HPDE6-E6E7 (cell line): ENCODE measurements around the gene AHCYL2.
A peak's percentile ranks its signal among the peaks of the same experiment; 100 is the strongest.
"Not testable (repeated sequence)": the region's sequence is repeated elsewhere in the genome, so short reads cannot be mapped to it uniquely, and the experiment has no call there.

Source experiments
- DNase-seq: peaks from one replicate; pipeline ENCODE4 v3.0.0; 2011; ENCODE audit warnings: missing footprints; ENCODE audit errors: extremely low spot score

The AHCYL2 gene

DNA sequence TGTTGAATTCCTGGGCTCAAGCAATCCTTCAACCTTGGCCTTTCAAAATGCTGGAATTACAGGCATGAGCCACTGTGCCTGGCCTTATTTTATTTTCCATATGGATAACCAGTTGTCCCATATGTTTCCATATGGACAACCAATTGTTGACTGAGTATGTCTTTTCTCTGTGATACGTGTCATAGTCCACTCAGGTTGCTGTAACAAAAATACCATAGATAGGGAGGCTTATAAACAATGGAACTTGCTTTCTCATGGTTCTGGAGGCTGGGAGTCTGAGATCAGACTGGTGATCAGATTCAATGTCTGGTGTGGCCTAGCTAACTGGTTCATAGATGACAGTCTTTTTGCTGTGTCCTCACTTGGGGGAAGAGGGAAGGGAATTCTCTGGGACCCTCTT, 19.4 kb downstream of the AHCYL2 start:
- DNase-seq: no peak

DNA sequence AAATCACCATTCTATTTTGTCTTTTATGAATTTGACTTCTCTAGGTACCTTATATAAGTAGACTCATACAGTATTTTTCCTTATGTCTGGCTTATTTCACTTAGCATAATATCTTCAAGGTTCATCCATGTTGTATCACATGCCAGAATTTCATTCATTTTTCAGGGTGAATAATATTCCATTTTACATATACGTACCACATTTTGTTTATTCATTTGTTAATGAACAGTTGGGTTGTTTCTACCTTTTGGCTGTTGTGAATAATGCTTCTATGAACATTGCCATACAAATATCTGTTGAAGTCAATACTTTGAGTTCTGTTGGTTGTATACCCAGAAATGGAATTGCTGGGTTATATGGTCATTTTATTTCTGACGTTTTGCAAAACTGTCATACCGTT, 20.7 kb downstream of the AHCYL2 start:
- no peak for DNase-seq

DNA sequence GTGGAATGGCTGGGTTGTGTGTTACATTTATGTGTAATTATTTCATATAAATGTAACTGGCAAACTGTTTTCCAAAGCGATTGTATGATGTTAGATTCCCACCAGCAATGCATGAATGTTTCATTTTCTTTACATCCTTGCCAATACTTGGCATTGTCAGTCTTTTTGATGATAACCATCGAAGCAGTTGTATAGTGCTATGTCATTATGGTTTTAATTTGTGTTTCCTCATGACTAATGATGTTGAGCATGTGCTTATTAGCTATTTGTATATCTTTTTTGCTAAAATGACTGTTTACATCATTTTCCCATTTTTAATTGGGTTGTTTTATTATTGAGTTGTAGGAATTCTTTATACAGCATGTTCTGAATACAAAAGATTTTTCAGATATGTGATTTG, 22.3 kb downstream of the AHCYL2 start:
- DNase-seq: no peak

DNA sequence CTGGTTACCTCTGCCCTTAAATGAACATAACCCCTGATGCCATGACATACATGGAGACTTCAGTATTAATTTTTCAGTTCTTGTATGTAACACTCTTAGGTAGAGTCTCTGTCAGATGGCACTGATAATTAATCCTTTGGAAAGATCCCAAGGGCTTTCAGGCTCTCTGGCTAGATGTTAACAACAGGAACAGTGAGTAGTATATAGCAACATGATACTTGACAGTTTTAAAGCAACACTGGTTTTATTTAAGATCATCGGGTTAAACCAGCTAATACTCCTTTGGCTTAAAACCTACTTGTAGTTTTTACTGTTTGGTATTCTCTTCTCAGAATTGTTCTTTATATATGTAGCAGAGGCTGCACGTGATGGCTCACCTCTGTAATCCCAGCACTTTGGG, 27.3 kb downstream of the AHCYL2 start:
- DNase-seq: no peak

DNA sequence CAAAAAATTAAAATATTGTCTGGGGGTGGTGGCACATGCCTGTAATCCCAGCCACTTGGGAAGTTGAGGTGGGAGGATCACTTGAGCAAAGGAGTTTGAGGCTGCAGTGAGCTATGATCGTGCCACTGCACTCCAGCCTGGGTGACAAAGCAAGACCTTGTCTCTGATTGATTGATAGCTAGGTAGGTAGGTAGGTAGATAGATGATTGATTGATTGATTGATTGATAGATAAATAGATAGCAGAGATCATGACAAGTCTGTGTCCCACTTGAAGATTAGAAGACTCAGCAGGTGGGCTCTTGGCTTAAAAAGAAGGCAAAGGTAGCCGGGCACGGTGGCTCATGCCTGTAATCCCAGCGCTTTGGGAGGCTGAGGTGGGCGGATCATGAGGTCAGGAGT, 27.8 kb downstream of the AHCYL2 start:
- DNase-seq: not testable (repeated sequence)

- DNase-seq: no peak
Measured at GRCh38 chr7:129255800-129256199, 31.0 kb downstream of the AHCYL2 start.

GRCh38 chr7:129256221-129256620, 31.4 kb downstream of the AHCYL2 start:
- no peak for DNase-seq

GRCh38 chr7:129257168-129257567, 32.3 kb downstream of the AHCYL2 start:
- DNase-seq: no peak

DNA sequence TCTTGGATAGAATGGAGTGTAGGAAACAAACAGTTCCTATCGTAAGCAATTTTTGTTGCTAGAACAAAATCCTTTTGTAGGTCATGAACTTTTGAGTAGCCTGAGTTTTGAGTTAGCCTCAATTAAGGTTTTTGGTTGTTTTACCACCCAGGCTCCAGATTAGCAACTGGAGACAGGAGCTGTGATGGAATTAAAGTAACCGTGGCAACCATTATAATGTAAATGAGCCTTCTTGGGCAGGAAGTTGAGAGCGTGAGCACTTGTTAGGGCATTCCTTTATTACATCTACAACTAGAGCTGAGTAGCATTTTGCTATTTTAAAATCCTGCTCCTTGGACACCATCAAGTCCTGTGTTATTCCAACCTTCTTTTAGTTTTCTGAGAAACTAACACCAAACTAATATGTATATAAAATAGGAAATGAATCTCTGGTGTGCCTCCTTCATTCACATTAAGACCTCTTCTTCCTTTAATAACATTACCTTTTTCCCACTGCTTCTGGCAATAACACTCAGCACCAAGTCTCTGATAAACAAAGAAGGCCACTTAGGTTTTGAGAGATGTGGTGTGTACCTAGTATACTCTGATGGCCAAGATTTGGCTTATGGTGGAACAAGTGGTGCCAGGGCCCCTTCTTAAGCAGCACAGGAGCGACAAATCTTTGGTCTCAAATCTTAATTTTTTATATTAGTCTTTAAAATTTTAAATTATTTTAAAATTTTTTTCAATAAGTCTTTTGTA, 34.0 kb downstream of the AHCYL2 start:
- DNase-seq: no peak

DNA sequence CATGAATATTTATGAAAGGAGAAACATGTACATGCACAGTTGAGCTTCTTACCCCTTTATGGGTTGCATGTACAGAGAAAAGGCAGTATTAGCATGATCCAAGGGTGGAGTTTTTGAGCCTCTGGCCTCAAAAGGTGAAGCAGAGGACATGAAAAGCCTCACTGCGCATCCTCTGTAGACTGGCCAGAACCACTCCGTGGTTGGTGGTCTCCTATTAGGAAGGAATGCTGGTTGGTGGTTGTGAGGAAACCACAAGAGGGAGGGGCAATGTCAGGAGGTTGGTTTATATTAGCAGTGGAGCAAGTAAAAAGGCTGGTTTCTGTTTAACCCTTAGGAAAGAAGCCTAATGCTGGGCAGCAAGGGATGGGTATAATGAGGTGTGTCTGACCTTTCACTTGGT, 37.5 kb downstream of the AHCYL2 start:
- no peak for DNase-seq

- DNase-seq: no peak
Measured at GRCh38 chr7:129263168-129263567, 38.3 kb downstream of the AHCYL2 start.

- DNase-seq: no peak
Measured at GRCh38 chr7:129264534-129264933, 39.7 kb downstream of the AHCYL2 start.

GRCh38 chr7:129265328-129265727, 40.5 kb downstream of the AHCYL2 start:
- DNase-seq: no peak

DNA sequence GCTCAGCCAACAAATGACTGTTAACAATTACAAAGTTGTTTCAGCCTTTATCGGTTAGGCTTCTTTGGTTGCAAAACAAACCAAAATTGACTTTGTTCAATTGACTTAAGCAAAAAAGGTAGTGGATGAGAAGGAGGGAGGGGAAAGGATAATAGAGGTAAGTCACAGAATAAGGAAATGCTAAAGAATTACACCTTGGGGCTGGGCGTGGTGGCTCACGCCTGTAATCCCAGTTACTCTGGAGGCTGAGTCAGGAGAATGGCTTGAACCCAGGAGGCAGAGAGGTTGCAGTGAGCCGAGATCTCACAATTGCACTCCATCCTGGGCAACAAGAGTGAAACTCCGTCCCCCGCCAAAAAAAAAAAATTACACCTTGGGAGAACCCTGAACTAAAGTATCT, 41.4 kb downstream of the AHCYL2 start:
- no peak for DNase-seq

GRCh38 chr7:129270077-129270476, 45.2 kb downstream of the AHCYL2 start:
- no peak for DNase-seq

DNA sequence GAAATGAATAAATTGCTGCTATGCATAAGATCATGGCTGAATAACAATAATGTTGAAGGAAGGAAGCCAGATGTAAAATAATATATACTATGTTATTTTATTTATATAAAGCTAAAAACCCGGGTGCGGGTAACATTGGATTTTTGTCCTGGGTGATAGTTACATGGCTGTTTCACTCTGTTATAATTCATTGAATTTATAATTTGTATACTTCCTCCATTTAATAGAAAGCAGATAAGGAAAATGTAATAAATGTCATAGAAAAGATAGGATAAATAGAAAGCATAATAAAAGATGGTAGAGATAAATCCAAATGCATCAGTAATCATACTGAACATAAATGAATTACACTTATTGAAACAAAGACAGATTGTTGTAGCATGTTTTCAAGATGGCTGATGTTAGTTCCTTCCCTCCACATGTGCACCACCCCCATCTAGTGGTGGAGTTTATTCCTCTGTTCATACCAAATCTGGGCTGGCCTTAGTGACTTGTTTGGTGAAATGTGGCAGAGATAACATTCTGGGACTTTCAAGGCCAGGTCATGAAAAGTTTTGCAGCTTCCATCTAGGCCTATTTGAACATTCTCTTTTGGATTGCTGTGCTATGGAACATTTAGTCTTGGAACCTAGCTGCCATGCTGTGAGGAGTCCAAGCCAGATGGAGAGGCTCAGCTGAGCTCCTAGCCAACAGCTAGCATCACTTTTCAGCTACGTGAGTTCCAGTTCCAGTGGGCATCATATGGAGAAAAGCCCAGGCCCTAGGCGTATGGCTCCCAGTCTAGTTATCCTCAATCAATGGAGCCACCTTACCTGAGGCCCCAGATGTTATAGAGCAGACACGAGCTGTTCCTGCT, 46.9 kb downstream of the AHCYL2 start:
- peak; percentile 50 for DNase-seq

- no peak for DNase-seq
Measured at GRCh38 chr7:129273936-129274335, 49.1 kb downstream of the AHCYL2 start.

GRCh38 chr7:129277629-129278028, 52.8 kb downstream of the AHCYL2 start:
- no peak for DNase-seq

GRCh38 chr7:129278688-129279087, 53.9 kb downstream of the AHCYL2 start:
- no peak for DNase-seq

DNA sequence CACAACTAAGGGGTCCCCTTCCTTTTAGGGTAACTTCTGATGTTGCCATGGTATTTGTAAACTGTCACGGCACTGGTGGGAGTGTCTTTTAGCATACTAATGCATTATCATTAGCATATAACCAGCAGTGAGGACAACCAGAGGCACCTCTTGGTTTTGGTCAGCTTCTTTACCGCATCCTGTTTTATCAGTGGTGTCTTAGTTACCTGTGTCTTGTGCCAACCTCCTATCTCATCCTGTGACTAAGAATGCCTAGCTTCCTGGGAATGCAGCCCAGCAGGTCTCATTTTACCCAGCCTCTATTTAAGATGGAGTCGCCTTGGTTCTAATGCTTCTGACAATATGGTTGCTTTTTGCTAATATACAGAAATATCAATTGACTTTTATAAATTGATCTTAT, 54.9 kb downstream of the AHCYL2 start:
- no peak for DNase-seq

DNA sequence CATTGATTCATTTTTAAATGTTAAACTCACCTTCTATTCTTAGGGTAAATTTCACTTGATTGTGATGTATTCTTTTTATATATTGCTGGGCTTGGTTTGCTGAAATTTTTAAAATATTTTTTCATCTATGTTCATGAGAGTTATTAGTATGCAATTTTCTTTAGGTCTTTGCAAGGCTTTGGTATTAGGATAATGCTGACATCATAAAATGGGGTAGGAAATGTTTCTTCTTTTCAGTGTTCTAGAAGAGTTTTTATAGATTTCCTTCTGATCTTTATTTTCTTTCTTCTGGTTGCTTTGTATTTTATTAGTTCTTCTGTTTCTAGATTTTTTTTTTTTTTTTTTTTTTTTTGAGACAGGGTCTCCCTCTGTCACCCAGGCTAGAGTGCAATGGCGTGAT, 56.3 kb downstream of the AHCYL2 start:
- no peak for DNase-seq

GRCh38 chr7:129282865-129283264, 58.0 kb downstream of the AHCYL2 start:
- no peak for DNase-seq

DNA sequence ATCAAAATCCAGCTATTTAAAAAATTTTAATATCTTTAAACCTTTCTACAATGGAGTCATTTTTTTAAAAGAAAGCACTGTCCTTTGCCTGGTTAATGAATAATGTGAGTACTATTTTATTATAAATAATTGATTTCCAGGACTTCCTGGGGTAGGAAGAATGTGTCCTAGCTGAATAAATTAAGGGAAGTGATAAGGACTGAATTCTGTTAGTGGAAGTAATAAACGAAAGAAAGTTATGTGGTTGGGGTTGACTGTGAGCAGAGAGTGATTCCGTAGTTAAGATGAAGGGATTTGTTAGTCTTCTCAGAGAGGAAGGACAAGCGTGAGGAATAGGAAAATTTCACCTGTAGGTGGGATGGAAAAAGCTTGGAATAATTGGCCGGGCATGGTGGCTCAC, 59.1 kb downstream of the AHCYL2 start:
- DNase-seq: no peak
